GM12874 (cell line): Measurements from ENCODE around the gene CATSPER1.

Source experiments
- CTCF ChIP-seq: IDR thresholded peaks from 2 replicates; pipeline ENCODE4 v1.5.1; 2011; ENCODE audit warnings: low read depth, mild to moderate bottlenecking, control low read depth, low read length, moderate library complexity; ENCODE audit not compliant: insufficient read depth

Gene CATSPER1

GRCh38 chr11:66011785-66012303 is 14.4 kb downstream of the CATSPER1 start, which contains the start of gene CST6:
CST6 (plus strand) TSS chr11:66012008; CDS start chr11:66012045, 37 bp downstream.
- no peak for TF ChIP-seq CTCF

- no peak for TF ChIP-seq CTCF
These were observed 15.0 kb downstream of the CATSPER1 start for GRCh38 chr11:66011239-66011784.

- TF ChIP-seq CTCF = no peak
These were observed 17.7 kb downstream of the CATSPER1 start for GRCh38 chr11:66008468-66009101.

- no peak for TF ChIP-seq CTCF
These were observed 18.2 kb downstream of the CATSPER1 start for GRCh38 chr11:66008095-66008467.

- TF ChIP-seq CTCF = no peak
These were observed 19.1 kb downstream of the CATSPER1 start for GRCh38 chr11:66007201-66007634.

GRCh38 chr11:66006891-66007176 is 19.4 kb downstream of the CATSPER1 start:
- no peak for TF ChIP-seq CTCF

- no peak for TF ChIP-seq CTCF
These were observed 20.0 kb downstream of the CATSPER1 start for GRCh38 chr11:66006134-66006890.
